Smooth muscle cell (in vitro differentiated cells): ENCODE measurements around the gene VAMP8. TPM values are rescaled to one million over a fixed set of nuclear protein-coding genes. Genes with fewer than 3 reads are reported as not detected.

Experiments used
- DNase-seq: peaks from one replicate; lab custom pipeline; 2025; ENCODE audit not compliant: unreplicated experiment; lab: John Stamatoyannopoulos, UW
- H2AFZ ChIP-seq: fragments of 200-600 bp; sonication (generic); 2 replicates; pipeline ENCODE4 v1.6.0; 2016; ENCODE audit warnings: antibody characterized with exemption, low read depth, mild to moderate bottlenecking
- H3F3A ChIP-seq: fragments of 200-600 bp; sonication (generic); 2 replicates; pipeline ENCODE4 v1.6.0; 2017; ENCODE audit warnings: antibody characterized with exemption, low read depth
- H3K27ac ChIP-seq: fragments of 200-600 bp; sonication (generic); 2 replicates; pipeline ENCODE4 v1.5.1; 2016; ENCODE audit warnings: low read depth, mild to moderate bottlenecking
- H3K27me3 ChIP-seq: fragments of 200-600 bp; sonication (generic); 2 replicates; pipeline ENCODE4 v1.6.1; 2016; ENCODE audit warnings: low read depth, mild to moderate bottlenecking
- H3K36me3 ChIP-seq: fragments of 200-600 bp; sonication (generic); 2 replicates; pipeline ENCODE4 v1.5.1; 2016; ENCODE audit warnings: low read depth
- H3K4me1 ChIP-seq: fragments of 200-600 bp; sonication (generic); 2 replicates; pipeline ENCODE4 v1.5.1; 2016; ENCODE audit warnings: low read depth
- H3K4me2 ChIP-seq: fragments of 200-600 bp; sonication (generic); 2 replicates; pipeline ENCODE4 v1.6.0; 2016; ENCODE audit warnings: mild to moderate bottlenecking
- H3K4me3 ChIP-seq: fragments of 200-600 bp; sonication (generic); 2 replicates; pipeline ENCODE4 v1.5.1; 2016; ENCODE audit warnings: mild to moderate bottlenecking
- H3K79me2 ChIP-seq: fragments of 200-600 bp; sonication (generic); 2 replicates; pipeline ENCODE4 v1.6.0; 2016; ENCODE audit warnings: low read depth, mild to moderate bottlenecking
- H3K9ac ChIP-seq: fragments of 200-600 bp; sonication (generic); 2 replicates; pipeline ENCODE4 v1.6.0; 2016; ENCODE audit warnings: low read depth
- H3K9me3 ChIP-seq: fragments of 200-600 bp; sonication (generic); replicated peaks from 2 replicates; pipeline ENCODE4 v1.5.1; 2016; ENCODE audit warnings: low read depth
- H4K20me1 ChIP-seq: fragments of 200-600 bp; sonication (generic); 2 replicates; pipeline ENCODE4 v1.6.0; 2016; ENCODE audit warnings: low read depth
- WGBS: methylation state at CpG from one replicate; pipeline ENCODE4 v1.1.7; 2016; ENCODE audit warnings: low lambda C conversion rate; 5-methylcytosine and 5-hydroxymethylcytosine counted together
- polyA plus RNA-seq: library from polyadenylated mRNA; unstranded; fragments of >200 nt; fragmentation: Nextera tagmentation; extraction: Ambion mirVana; gene quantifications from 2 replicates; pipeline ENCODE4 v1.2.1, GENCODE V29; 2016
- total RNA-seq: library from RNA; depleted of rRNA; stranded (reverse); fragments of >200 nt; gene quantifications from 2 replicates; pipeline ENCODE4 v1.2.3, GENCODE V29; 2014
- TF ChIP-seq, protein P1 (sequence below): fragments of 200-600 bp; sonication (generic); IDR thresholded peaks from 2 replicates; pipeline ENCODE4 v1.5.1; 2017; ENCODE audit warnings: borderline replicate concordance, mild to moderate bottlenecking, antibody characterized with exemption; ENCODE audit not compliant: insufficient read depth, poor library complexity, severe bottlenecking

Gene VAMP8
- total and polyA plus RNA-seq, 2 experiments from 2014 or later = 15.1 to 17.5 TPM

DNA sequence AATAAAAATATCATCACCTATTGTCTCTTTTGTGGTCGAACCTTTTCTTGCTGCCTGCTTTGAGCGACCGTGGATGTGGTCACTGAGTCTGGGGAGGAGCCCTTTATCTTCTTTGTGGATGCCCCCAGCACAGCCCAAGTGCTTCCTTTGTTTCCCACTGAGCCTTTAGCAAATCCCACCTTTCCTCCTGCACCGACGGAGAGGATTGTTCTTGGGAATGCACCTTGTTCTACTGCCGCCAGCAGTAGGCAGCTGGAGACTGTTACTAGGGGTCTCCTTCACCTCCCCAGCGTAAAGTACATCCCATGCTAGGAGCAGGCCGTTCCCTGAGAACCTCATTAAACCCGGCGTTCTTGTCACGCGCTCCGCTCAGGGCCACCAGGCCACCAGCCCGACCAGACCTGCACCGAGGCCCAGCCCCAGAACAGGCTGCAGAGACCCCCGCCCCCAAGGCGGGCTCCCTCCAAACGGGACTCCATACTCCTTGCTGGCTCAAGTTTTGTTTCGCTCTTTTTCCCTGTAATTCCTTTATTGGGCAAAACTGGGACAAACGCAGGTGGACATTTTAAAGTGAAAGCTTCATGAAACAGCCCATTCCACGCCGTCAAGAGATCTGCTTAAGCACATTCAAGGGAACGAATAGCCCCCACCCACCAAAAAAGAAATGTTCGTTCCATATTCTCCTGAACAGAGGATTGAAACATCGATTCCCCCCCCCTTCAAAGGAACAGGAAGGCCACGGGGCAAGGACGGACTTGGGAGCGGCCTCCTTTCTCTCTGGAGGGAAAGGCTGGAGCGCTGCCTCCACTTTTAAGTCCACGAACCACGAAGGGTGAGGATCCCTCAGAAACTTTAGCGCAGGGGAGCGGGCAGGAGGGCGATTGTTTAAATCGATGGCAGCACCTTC is 39.5 kb upstream of the VAMP8 start:
- WGBS = 6% methylated on average over 35 of the region's 35 CpGs
- DNase-seq = peak; percentile 17
- Histone ChIP-seq H3K79me2 (peaks cover 48% of the 10 kb centered on the region), H3K4me3 (peak overlapping the region; percentile 92), H3F3A (peaks cover 40% of the 10 kb centered on the region), H3K36me3 (peaks cover 10% of the 10 kb centered on the region), H3K9me3 (no peaks in the 10 kb centered on the region), H3K4me2 (peak overlapping the region; percentile 99), H3K9ac (peak overlapping the region; percentile 96), H4K20me1 (peaks cover 38% of the 10 kb centered on the region), H3K27ac (peak overlapping the region; percentile 98), H3K27me3 (no peaks in the 10 kb centered on the region), H2AFZ (peak overlapping the region; percentile 74), H3K4me1 (peaks cover 38% of the 10 kb centered on the region)
- TF ChIP-seq, protein P1, sequence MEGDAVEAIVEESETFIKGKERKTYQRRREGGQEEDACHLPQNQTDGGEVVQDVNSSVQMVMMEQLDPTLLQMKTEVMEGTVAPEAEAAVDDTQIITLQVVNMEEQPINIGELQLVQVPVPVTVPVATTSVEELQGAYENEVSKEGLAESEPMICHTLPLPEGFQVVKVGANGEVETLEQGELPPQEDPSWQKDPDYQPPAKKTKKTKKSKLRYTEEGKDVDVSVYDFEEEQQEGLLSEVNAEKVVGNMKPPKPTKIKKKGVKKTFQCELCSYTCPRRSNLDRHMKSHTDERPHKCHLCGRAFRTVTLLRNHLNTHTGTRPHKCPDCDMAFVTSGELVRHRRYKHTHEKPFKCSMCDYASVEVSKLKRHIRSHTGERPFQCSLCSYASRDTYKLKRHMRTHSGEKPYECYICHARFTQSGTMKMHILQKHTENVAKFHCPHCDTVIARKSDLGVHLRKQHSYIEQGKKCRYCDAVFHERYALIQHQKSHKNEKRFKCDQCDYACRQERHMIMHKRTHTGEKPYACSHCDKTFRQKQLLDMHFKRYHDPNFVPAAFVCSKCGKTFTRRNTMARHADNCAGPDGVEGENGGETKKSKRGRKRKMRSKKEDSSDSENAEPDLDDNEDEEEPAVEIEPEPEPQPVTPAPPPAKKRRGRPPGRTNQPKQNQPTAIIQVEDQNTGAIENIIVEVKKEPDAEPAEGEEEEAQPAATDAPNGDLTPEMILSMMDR = no peak

DNA sequence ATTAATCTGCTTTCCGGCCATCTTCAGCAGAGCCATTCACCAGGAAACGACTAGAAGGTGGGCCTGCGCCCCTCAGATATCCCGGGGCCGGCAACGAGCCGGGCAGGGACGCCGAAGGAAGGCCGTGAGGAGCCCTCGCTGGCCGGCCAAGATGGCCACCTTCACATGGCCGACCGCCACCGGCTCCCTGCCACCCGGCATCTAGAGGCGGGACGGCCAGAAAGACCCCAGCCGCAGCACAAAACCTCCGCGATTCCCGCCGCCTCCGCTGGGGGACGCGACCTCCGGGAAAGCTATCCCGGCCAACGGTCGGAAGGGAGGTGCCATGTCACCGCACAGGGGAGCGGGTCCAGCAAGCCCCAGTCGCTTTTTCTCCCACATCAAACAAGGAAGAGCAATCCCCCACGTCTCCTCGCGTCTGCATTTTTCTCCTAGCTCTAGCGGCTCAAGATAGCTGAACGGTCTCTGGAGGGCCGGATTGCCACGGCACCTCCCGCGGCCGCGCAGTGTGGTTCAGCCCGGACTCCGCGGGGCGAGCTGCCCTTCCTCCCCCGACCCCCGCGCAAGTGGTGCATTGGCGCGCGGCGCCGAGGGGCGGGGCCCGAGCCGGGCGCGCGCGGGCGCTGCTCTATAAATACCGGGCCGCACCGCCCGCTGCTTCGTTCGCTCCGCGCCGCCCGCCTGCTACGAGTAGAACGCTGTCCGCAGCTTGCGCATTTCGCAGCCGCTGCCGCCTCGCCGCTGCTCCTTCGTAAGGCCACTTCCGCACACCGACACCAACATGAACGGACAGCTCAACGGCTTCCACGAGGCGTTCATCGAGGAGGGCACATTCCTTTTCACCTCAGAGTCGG is 38.7 kb upstream of the VAMP8 start, which contains the start of gene MAT2A:
Gene MAT2A, plus strand, starts transcription at position 662 of the 854 bp plus-strand sequence. Its CDS starts 120 bp downstream, at position 782.
- peak within 1 kb of the TSS; percentile 92 for H3K4me3 ChIP-seq
- H3F3A ChIP-seq = peaks cover 48% of the 10 kb centered on the region
- H4K20me1 ChIP-seq = peaks cover 47% of the 10 kb centered on the region
- TF ChIP-seq, protein P1 = peak; percentile 48
- peak within 1 kb of the TSS; percentile 74 for H2AFZ ChIP-seq
- peaks cover 38% of the 10 kb centered on the region for H3K4me1 ChIP-seq
- H3K36me3 ChIP-seq = peaks cover 16% of the 10 kb centered on the region
- peak within 1 kb of the TSS; percentile 98 for H3K27ac ChIP-seq
- peaks cover 53% of the 10 kb centered on the region for H3K79me2 ChIP-seq
- peak within 1 kb of the TSS; percentile 96 for H3K9ac ChIP-seq
- WGBS = 2% methylated on average over 91 of the region's 92 CpGs
- H3K27me3 ChIP-seq = no peaks in the 10 kb centered on the region
- peak within 1 kb of the TSS; percentile 99 for H3K4me2 ChIP-seq
- H3K9me3 ChIP-seq = no peaks in the 10 kb centered on the region
- peak; percentile 98 for DNase-seq

DNA sequence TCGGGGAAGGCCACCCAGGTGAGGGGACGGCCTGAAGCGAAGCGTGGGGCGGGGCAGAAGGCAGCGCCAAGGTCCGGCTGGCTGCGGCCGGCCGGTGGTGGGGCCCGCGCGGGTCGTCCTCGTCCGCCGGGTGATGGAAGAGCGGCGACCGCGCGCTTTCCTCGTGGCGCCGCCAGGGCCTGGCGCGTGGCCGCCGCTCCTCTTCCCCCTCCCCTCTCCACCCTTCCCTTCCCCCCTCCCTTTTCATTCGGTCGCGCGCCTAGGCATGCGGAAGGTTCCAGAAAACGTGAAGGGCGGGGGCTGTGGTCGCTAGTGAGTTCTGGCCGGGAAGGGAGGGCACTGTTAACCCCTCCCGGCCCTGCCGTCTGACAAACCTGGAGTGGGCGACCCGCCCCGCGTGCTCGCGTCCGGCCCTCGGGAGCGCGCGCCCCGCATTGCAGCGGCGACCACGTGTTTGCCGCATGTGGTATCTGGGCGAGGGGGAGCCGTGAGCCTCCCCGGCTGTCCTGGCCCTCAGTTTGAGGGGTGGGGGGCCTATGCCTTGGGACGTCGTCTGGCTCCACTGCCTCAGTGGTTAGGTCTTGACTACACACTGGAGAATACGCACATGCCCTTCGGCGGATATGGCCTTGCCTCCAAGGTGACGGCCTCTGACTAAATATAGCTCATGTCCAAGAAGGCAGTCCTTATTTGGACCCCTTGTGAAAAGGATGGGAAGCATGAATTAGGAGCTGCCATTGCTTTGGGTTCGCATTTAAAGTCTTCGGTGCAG is 37.8 kb upstream of the VAMP8 start:
- peaks cover 55% of the 10 kb centered on the region for H4K20me1 ChIP-seq
- 3% methylated on average over 36 of the region's 67 CpGs for WGBS
- TF ChIP-seq, protein P1 = no peak
- peaks cover 52% of the 10 kb centered on the region for H3F3A ChIP-seq
- DNase-seq = peak; percentile 38
- no peaks in the 10 kb centered on the region for H3K9me3 ChIP-seq
- H3K79me2 ChIP-seq = peaks cover 53% of the 10 kb centered on the region
- H2AFZ ChIP-seq = no peak overlapping the region
- H3K9ac ChIP-seq = peak overlapping the region; percentile 96
- H3K4me2 ChIP-seq = peak overlapping the region; percentile 99
- no peaks in the 10 kb centered on the region for H3K27me3 ChIP-seq
- peaks cover 38% of the 10 kb centered on the region for H3K4me1 ChIP-seq
- peak overlapping the region; percentile 98 for H3K27ac ChIP-seq
- peak overlapping the region; percentile 92 for H3K4me3 ChIP-seq
- H3K36me3 ChIP-seq = peaks cover 19% of the 10 kb centered on the region
